ENCODE results near the gene PCDHA9.
A peak's percentile ranks its signal among the peaks of the same experiment; 100 is the strongest.
"Not testable (repeated sequence)": the region's sequence is repeated elsewhere in the genome, so short reads cannot be mapped to it uniquely, and the experiment has no call there.

Gene PCDHA9

GRCh38 chr5:140822969-140823368 is 25.2 kb upstream of the PCDHA9 start:
- H3K27ac ChIP-seq (ENCODE audit: low read length); H3K9me3 ChIP-seq (ENCODE audit: control insufficient read depth, low read depth, low read length); H3K4me1 ChIP-seq (ENCODE audit: control insufficient read depth, low read depth, low read length); H3K36me3 ChIP-seq (ENCODE audit: control insufficient read depth, low read depth, low read length); H3K27me3 ChIP-seq (ENCODE audit: control insufficient read depth, insufficient read depth, low read length); H3K4me3 ChIP-seq (ENCODE audit: low read length); H3K9ac ChIP-seq (ENCODE audit: low read length): not testable (repeated sequence)

- Histone ChIP-seq H3K4me3 (ENCODE audit: low read length) (no peak overlapping the region), H3K27ac (ENCODE audit: low read length) (no peak overlapping the region), H3K9me3 (ENCODE audit: control insufficient read depth, low read depth, low read length) (no peaks in the 10 kb centered on the region), H3K9ac (ENCODE audit: low read length) (no peak overlapping the region), H3K4me1 (ENCODE audit: control insufficient read depth, low read depth, low read length) (no peaks in the 10 kb centered on the region), H3K27me3 (ENCODE audit: control insufficient read depth, insufficient read depth, low read length) (no peaks in the 10 kb centered on the region), H3K36me3 (ENCODE audit: control insufficient read depth, low read depth, low read length) (no peaks in the 10 kb centered on the region)
Observed at GRCh38 chr5:140823475-140823874, 24.7 kb upstream of the PCDHA9 start.

DNA sequence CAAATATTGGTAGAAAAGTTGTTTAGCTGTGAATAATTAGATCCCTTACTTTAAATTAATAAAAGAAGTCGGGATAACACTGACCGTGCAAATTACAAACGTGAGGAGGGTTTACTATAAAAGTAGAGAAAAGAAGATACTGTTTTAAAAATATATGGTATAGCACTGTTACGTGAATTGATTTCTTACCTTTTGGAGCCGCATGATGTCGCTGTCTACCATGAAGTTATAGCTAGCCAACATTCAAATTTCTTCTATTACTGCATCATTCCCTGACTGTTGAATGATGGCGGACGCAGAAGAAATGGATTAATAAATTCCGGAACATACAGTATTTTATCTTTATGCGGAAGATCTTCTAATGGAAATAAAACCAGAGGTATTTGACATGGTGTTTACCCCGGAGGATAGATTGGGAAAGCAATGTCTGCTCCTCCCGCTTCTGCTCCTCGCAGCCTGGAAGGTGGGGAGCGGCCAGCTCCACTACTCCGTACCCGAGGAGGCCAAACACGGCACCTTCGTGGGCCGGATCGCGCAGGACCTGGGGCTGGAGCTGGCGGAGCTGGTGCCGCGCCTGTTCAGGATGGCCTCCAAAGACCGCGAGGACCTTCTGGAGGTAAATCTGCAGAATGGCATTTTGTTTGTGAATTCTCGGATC is 20.3 kb upstream of the PCDHA9 start, which contains the start of gene PCDHA6:
Gene PCDHA6, plus strand, starts transcription at position 257 of the 658 bp plus-strand sequence. Its CDS starts 132 bp downstream, at position 389.
- Histone ChIP-seq H3K4me3 (ENCODE audit: low read length) (no peak within 1 kb of the TSS), H3K4me1 (ENCODE audit: control insufficient read depth, low read depth, low read length) (no peaks in the 10 kb centered on the region), H3K27me3 (ENCODE audit: control insufficient read depth, insufficient read depth, low read length) (no peaks in the 10 kb centered on the region), H3K36me3 (ENCODE audit: control insufficient read depth, low read depth, low read length) (no peaks in the 10 kb centered on the region), H3K27ac (ENCODE audit: low read length) (no peak within 1 kb of the TSS), H3K9ac (ENCODE audit: low read length) (no peak within 1 kb of the TSS), H3K9me3 (ENCODE audit: control insufficient read depth, low read depth, low read length) (no peaks in the 10 kb centered on the region)

DNA sequence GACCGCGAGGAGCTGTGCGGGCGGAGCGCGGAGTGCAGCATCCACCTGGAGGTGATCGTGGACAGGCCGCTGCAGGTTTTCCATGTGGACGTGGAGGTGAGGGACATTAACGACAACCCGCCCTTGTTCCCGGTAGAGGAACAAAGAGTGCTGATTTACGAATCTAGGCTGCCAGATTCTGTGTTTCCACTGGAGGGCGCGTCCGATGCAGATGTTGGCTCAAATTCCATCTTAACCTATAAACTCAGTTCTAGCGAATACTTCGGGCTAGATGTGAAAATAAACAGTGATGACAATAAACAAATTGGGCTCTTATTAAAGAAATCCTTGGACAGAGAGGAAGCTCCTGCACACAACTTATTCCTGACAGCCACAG is 19.8 kb upstream of the PCDHA9 start:
- Histone ChIP-seq H3K4me3 (ENCODE audit: low read length) (no peak overlapping the region), H3K27ac (ENCODE audit: low read length) (no peak overlapping the region), H3K27me3 (ENCODE audit: control insufficient read depth, insufficient read depth, low read length) (no peaks in the 10 kb centered on the region), H3K4me1 (ENCODE audit: control insufficient read depth, low read depth, low read length) (no peaks in the 10 kb centered on the region), H3K9ac (ENCODE audit: low read length) (no peak overlapping the region), H3K36me3 (ENCODE audit: control insufficient read depth, low read depth, low read length) (no peaks in the 10 kb centered on the region), H3K9me3 (ENCODE audit: control insufficient read depth, low read depth, low read length) (no peaks in the 10 kb centered on the region)

GRCh38 chr5:140829511-140830501 is 18.4 kb upstream of the PCDHA9 start:
- H3K27ac ChIP-seq (ENCODE audit: low read length); H3K27me3 ChIP-seq (ENCODE audit: control insufficient read depth, insufficient read depth, low read length); H3K9me3 ChIP-seq (ENCODE audit: control insufficient read depth, low read depth, low read length); H3K9ac ChIP-seq (ENCODE audit: low read length); H3K4me1 ChIP-seq (ENCODE audit: control insufficient read depth, low read depth, low read length); H3K36me3 ChIP-seq (ENCODE audit: control insufficient read depth, low read depth, low read length); H3K4me3 ChIP-seq (ENCODE audit: low read length): not testable (repeated sequence)

- Histone ChIP-seq H3K4me3 (ENCODE audit: low read length) (no peak within 1 kb of the TSS), H3K36me3 (ENCODE audit: control insufficient read depth, low read depth, low read length) (no peaks in the 10 kb centered on the region), H3K27ac (ENCODE audit: low read length) (no peak within 1 kb of the TSS), H3K27me3 (ENCODE audit: control insufficient read depth, insufficient read depth, low read length) (no peaks in the 10 kb centered on the region), H3K4me1 (ENCODE audit: control insufficient read depth, low read depth, low read length) (no peaks in the 10 kb centered on the region), H3K9me3 (ENCODE audit: control insufficient read depth, low read depth, low read length) (peaks cover 6% of the 10 kb centered on the region), H3K9ac (ENCODE audit: low read length) (no peak within 1 kb of the TSS)
Observed at GRCh38 chr5:140833993-140834392, 14.2 kb upstream of the PCDHA9 start, which contains the start of gene PCDHA7. TSS of gene PCDHA7 (plus strand) at chr5:140834269. CDS start at chr5:140834384, 115 bp downstream.

- H3K9ac ChIP-seq (ENCODE audit: low read length); H3K27ac ChIP-seq (ENCODE audit: low read length); H3K4me3 ChIP-seq (ENCODE audit: low read length); H3K9me3 ChIP-seq (ENCODE audit: control insufficient read depth, low read depth, low read length); H3K4me1 ChIP-seq (ENCODE audit: control insufficient read depth, low read depth, low read length); H3K27me3 ChIP-seq (ENCODE audit: control insufficient read depth, insufficient read depth, low read length); H3K36me3 ChIP-seq (ENCODE audit: control insufficient read depth, low read depth, low read length): not testable (repeated sequence)
Observed at GRCh38 chr5:140834439-140835008, 13.7 kb upstream of the PCDHA9 start.

- Histone ChIP-seq H3K27ac (ENCODE audit: low read length) (no peak overlapping the region), H3K36me3 (ENCODE audit: control insufficient read depth, low read depth, low read length) (no peaks in the 10 kb centered on the region), H3K9ac (ENCODE audit: low read length) (no peak overlapping the region), H3K4me1 (ENCODE audit: control insufficient read depth, low read depth, low read length) (no peaks in the 10 kb centered on the region), H3K9me3 (ENCODE audit: control insufficient read depth, low read depth, low read length) (peaks cover 6% of the 10 kb centered on the region), H3K27me3 (ENCODE audit: control insufficient read depth, insufficient read depth, low read length) (no peaks in the 10 kb centered on the region), H3K4me3 (ENCODE audit: low read length) (no peak overlapping the region)
Observed at GRCh38 chr5:140835622-140836510, 12.3 kb upstream of the PCDHA9 start.

DNA sequence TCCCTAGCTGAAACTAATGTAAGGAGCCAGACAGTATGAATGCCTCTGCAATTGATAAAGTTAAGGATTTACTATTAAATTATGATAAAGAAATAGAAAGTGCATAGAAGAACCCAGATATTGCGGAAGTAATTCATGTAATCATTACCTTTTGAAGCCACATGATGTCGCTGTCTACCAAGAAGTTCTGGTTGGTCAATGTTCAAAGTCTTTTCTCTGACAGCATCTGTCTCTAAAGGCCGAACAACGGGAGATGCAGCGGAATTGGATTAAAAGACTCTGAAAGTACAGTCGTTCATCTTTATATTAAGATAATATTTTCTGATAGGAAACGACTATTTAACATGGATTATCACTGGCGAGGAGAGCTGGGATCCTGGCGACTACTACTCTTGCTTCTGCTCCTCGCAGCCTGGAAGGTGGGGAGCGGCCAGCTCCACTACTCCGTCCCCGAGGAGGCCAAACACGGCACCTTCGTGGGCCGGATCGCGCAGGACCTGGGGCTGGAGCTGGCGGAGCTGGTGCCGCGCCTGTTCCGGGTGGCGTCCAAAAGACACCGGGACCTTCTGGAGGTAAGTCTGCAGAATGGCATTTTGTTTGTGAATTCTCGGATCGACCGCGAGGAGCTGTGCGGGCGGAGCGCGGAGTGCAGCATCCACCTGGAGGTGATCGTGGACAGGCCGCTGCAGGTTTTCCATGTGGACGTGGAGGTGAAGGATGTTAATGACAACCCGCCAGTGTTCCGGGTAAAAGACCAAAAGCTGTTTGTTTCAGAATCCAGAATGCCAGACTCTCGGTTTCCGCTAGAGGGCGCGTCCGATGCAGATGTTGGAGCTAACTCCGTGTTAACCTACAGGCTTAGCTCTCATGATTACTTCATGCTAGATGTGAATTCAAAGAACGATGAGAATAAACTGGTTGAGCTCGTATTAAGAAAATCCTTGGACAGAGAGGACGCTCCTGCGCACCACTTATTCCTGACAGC is 6.9 kb upstream of the PCDHA9 start, which contains the start of gene PCDHA8:
Gene PCDHA8, plus strand, starts transcription at position 210 of the 985 bp plus-strand sequence. Its CDS starts 135 bp downstream, at position 345.
- Histone ChIP-seq H3K27me3 (ENCODE audit: control insufficient read depth, insufficient read depth, low read length) (no peaks in the 10 kb centered on the region), H3K4me1 (ENCODE audit: control insufficient read depth, low read depth, low read length) (no peaks in the 10 kb centered on the region), H3K9me3 (ENCODE audit: control insufficient read depth, low read depth, low read length) (no peaks in the 10 kb centered on the region), H3K36me3 (ENCODE audit: control insufficient read depth, low read depth, low read length) (no peaks in the 10 kb centered on the region), H3K27ac (ENCODE audit: low read length) (no peak within 1 kb of the TSS), H3K4me3 (ENCODE audit: low read length) (peak within 1 kb of the TSS; percentile 37), H3K9ac (ENCODE audit: low read length) (no peak within 1 kb of the TSS)
